NCI-H69 (cell line): ENCODE results near the gene FADS3.

ENCODE experiments used
- DNase-seq: peaks from one replicate; lab custom pipeline; 2025; lab: John Stamatoyannopoulos, UW

FADS3 gene

DNA sequence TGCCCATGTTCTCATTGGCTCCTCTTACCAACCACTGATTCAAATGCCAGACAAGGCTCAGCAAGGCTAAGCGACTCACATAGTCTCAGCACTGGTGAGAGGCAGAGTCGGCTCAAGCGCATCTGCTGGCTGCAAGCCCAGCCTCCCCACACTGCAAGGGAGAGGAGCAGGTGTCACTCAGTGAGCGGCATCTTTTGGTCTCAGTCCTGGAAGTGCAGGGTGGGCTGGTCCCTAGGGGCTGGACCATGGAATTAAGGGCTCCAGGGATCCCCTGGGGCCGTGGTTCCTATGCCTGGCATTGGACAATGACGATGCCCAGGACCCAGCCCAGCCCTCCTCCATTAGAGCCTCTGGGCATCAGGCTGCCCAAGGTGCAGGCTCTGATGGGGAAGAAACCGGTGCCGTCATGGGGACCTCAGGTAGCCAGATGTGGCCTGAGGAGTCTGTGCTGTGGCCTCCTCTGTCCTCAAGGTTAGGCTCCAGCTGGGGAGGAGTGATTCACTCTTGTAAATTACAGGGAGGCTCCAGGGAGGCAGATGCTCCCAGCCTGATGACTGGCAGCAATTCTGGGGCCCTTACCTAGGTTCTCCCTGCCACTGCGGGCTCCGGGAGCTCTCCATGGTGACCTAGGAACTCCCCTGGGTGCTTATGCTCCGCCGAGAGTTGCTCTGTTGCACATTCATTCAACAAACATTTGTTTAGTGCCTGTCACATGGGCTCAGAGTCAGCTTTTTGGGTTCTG, 35.2 kb downstream of the FADS3 start:
- DNase-seq, result peak; percentile 79

GRCh38 chr11:61854966-61855714, 36.2 kb downstream of the FADS3 start:
- no peak for DNase-seq

DNA sequence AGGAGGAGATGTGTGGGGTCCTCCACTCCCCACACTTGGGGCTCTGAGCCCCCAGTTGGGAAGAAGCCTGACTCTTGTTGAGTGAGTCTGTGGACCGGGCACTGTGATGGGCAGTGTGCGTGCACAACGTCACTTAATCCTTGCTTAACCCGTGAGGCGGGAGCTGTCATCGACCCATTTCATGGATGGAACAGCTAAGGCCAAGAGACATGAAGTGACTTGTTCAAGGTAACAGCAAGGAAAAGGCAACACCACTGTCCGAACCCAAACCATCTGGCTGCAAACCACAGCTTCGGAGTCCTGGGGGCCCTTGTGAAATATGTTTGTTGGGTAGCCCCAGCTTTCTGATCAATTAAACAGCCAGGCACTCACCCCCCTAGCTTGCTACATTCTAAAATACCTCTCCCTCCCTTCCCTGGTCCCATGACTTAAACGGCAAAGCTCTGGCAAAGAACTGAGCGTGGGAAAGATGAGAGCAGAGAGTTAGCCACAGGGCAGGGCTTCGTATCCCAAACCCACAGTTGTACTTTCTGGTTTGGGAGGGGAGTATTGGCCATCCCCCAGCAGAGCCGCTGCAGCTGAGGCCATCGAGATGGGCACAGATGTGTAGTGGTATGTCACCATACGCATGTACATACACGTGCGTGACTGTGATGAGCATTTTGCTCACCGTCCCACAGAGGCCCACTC, 37.0 kb downstream of the FADS3 start:
- no peak for DNase-seq

- no peak for DNase-seq
Measured at GRCh38 chr11:61853698-61854169, 37.6 kb downstream of the FADS3 start.

DNA sequence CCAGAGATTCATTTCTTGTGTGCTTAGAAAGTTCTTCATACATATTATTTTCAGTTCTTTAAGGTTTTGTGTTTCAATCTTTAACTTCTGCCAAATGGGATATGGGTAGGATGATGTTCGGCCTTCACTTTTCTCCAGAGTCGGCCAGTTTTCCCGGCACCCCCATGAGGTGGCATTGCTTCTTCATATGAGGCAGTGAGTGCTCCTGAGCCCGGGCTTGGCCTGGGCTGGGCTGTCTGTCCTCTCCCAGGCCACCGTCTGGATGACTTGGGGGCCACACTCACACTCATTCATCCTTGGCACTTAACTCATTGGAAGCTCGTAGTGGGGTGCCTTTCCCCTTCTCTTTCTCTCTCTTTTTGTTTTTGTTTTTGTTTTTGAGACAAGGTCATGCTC, 39.4 kb downstream of the FADS3 start:
- no peak for DNase-seq

DNA sequence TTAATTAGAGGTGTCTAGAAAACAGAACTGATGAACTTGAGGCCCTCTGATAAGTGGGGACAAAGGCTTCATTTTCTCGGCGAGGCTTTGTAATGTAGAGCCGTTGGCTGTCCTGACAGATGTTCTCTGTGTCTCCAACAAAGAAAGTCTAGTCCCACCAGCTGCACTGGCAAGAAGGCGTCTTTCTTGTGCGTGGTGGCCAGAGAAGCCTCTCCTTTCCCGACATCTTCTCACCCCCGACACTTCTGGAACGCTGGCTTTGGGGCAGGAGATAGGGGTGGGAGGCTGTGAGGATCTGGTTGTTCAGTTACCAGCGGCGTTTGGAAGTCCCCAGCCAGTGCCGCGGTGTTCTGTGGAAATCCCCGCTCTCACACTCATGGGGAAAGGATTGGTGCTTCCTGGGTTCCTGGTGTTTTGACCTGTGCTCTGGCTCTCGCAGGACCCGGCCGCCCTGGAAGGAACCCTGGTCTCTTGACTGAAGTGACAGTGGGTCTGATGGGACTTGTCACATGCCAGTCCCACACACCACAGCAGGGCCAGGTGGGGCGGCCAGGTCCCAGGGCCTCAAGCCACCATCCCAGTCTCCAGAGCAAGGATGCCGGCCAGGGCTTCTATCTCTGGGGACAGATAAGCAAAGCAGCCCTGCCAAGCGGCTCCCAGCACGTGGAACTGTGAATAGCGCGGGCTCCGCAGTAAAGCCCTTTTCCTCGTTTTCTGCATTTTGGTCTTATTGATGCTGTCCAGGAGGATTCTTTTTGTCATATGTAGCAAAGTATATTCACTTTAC, 40.0 kb downstream of the FADS3 start:
- no peak for DNase-seq

DNA sequence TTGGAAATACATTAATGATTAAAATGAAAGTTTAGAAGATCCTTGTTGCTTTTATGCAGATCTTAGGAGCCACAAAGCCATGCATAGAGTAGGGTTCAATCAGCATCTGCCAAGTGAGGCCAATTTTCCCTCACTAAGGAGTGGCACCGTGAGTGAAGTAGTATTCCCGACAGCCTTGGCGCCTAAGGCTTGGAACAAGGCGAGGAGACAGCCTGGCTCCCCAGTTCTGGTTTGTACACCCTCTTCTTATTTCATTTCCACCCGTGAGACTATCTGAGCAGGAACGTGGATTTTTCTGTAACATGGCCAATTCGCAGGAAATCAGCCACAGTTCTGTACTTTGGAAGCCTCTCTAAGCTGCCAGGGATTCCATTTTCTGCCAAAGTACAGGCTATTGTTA, 40.7 kb downstream of the FADS3 start:
- DNase-seq, result no peak

DNA sequence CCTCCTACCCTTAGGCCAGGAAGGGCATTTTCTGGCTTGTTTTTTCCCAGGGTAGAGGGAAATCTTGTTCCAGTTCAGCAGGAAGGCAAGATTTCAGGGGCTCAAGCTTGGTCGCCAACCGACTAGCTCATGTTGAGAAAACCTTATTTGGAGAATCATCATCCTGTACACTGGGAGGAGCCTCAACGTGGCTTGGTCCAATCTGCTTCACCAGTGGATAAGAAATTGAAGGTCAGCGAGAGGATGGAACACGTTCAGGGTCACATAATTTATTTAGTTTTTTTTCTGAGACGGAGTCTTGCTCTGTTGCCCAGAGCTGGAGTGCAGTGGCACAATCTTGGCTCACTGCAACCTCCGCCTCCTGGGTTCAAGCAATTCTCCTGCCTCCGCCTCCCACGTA, 42.7 kb downstream of the FADS3 start:
- DNase-seq, result no peak

- no peak for DNase-seq
Measured at GRCh38 chr11:61847914-61848581, 43.3 kb downstream of the FADS3 start.

DNA sequence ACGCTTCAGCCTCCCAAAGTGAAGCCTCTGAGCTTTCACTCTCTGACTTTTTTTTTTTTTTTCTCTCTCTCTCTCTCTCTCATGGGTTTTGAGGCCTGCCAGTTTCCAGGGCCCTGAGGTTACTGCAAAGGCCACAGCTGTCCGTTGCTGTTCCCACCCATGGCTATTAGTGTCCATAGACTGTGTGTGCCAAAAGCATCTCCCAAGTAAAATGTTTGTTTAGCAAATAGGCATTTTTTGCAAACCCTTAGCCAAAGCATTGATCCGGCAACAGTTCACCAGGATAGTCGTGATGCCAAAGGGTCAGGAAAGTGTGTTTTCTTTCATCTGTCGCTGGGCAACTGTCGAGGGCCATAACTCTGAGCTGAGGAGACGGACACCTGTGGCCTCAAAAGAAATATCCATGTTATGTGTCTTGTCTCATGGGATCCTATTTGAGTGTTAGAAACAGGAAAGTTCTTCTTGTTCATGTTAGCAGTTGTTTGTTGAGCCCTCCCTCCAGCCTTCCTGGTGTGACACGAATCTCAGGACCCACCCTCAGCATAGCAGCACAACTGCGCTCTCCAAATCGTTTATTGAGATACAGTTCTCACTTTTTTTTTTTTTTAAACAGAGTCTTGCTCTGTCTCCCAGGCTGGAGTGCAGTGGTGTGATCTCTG, 44.9 kb downstream of the FADS3 start:
- no peak for DNase-seq

GRCh38 chr11:61844909-61845565, 46.3 kb downstream of the FADS3 start:
- no peak for DNase-seq

GRCh38 chr11:61842528-61842820, 48.9 kb downstream of the FADS3 start:
- DNase-seq, result no peak

- DNase-seq, result no peak
Measured at GRCh38 chr11:61841636-61842527, 49.5 kb downstream of the FADS3 start.

- DNase-seq, result no peak
Measured at GRCh38 chr11:61840371-61840770, 51.0 kb downstream of the FADS3 start.

- no peak for DNase-seq
Measured at GRCh38 chr11:61839742-61840141, 51.6 kb downstream of the FADS3 start.

- DNase-seq, result no peak
Measured at GRCh38 chr11:61838921-61839320, 52.4 kb downstream of the FADS3 start.

DNA sequence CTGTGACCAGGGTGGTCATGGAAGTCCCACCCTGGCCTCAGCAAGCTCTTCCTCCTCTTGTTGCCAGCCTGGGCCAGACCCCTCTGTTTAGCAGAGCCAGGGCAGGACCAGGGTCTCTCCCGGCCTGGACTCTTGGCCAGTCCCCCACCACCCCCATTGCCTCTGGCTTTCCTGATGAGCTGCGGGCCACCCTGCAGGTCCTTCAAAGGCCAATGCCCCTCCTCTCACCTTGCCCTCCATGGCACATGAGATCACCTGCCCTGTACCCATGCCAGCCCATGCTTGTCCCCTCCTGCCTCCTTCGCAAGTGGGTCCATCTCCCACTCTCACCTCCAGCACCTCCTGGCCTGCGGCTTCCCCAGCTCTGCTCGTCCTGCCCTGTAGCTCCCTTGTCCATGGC, 52.8 kb downstream of the FADS3 start:
- DNase-seq, result no peak

DNA sequence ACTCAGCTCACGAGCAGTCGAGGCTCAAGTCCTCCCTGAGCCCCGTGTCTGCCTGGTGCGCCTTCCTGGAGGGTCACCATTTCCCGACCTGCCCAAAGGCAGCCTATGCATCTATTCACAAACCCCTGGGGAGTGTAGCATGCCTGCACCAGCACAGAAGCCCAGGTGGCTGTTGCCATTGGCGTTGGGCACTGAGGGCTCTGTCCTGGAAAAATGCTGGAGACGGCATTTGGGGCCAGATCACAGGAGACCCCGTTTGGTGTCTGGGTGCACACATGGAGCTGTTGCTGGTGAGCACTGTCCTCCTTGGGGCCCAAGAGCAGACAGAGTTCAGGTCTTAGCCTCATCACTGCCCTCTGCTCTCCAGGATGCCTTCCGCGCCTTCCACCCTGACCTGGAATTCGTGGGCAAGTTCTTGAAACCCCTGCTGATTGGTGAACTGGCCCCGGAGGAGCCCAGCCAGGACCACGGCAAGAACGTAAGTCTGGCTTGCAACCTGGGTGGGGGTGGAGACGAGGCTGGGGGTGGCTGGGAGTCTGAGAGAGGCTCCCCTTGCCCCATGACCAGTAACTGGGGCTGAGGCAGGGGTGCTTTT, 53.8 kb downstream of the FADS3 start:
- no peak for DNase-seq

DNA sequence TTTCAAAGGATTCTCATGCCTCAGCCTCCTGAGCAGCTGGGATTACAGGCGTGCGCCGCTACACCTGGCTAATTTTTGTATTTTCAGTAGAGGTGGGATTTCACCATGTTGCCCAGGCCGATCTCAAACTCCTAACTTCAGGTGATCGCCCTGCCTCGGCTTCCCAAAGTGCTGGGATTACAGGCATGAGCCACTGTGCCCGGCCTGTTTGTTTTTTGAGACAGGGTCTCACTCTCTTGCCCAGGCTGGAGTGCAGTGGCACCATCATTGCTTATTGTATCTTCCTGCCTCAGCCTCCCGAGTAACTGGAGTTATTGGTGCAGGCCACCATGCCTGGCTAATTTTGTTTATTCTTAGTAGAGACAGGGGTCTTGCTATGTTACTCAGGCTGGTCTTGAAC, 55.2 kb downstream of the FADS3 start:
- DNase-seq, result no peak
